Neuron (in vitro differentiated cells): ENCODE measurements around the gene A4GALT.

Experiments used
- H2AFZ ChIP-seq: one replicate; pipeline ENCODE4 v1.6.1; 2013; ENCODE audit warnings: low read depth, mild to moderate bottlenecking, inconsistent platforms, low read length, moderate library complexity
- H3K27me3 ChIP-seq: one replicate; pipeline ENCODE4 v1.6.1; 2013; ENCODE audit warnings: low read length; ENCODE audit not compliant: insufficient read depth
- H3K36me3 ChIP-seq: one replicate; pipeline ENCODE4 v1.6.1; 2013; ENCODE audit warnings: low read length; ENCODE audit not compliant: insufficient read depth
- H3K4me1 ChIP-seq: one replicate; pipeline ENCODE4 v1.6.1; 2013; ENCODE audit warnings: low read length; ENCODE audit not compliant: insufficient read depth
- H3K4me3 ChIP-seq: 2 replicates; pipeline ENCODE4 v1.5.1; 2013; ENCODE audit warnings: mild to moderate bottlenecking, low read length, moderate library complexity
- H3K9me3 ChIP-seq: one replicate; pipeline ENCODE4 v1.6.1; 2013; ENCODE audit warnings: low read length

Gene A4GALT

DNA sequence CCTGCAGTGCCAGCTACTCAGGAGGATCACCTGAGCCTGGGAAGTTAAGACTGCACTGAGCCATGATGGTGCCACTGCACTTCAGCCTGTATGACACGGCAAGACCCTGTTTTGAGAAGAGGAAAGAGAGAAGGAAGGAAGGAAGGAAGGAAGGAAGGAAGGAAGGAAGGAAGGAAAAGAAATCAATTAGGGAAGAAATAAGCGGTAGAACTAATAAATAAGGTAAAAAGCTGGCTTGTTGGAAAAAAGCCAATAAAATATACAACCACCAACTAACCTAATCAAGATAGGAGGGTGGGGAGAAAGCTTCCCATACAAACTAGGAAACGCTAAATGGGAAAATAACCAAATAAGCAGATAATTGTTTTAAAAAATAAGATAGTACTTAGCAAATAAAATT lies 12.3 kb downstream of the A4GALT start:
- no peaks in the 10 kb centered on the region for H3K4me1 ChIP-seq
- no peak overlapping the region for H3K4me3 ChIP-seq
- peaks cover 2% of the 10 kb centered on the region for H3K27me3 ChIP-seq
- H3K36me3 ChIP-seq: no peaks in the 10 kb centered on the region
- H2AFZ ChIP-seq: no peak overlapping the region
- peaks cover 6% of the 10 kb centered on the region for H3K9me3 ChIP-seq

DNA sequence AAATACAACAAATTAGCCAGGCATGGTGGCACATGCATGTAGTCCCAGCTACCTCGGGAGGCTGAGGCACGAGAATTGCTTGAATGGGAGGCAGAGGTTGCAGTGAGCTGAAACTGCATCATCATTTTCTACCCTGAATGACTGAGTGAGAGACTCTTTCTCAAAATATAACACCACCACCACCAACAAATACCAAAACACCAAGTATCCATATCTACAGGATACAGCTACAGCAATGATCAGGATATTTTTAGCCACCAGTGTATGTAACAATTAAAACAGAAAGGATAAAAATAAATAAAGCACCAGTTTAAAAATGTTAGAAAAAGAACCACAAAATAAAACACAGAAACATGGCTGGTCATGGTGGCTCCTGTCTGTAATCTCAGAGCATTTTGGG lies 13.2 kb downstream of the A4GALT start:
- H3K4me1 ChIP-seq: no peaks in the 10 kb centered on the region
- H3K9me3 ChIP-seq: peaks cover 6% of the 10 kb centered on the region
- H3K36me3 ChIP-seq: no peaks in the 10 kb centered on the region
- peaks cover 2% of the 10 kb centered on the region for H3K27me3 ChIP-seq
- no peak overlapping the region for H2AFZ ChIP-seq
- H3K4me3 ChIP-seq: no peak overlapping the region

DNA sequence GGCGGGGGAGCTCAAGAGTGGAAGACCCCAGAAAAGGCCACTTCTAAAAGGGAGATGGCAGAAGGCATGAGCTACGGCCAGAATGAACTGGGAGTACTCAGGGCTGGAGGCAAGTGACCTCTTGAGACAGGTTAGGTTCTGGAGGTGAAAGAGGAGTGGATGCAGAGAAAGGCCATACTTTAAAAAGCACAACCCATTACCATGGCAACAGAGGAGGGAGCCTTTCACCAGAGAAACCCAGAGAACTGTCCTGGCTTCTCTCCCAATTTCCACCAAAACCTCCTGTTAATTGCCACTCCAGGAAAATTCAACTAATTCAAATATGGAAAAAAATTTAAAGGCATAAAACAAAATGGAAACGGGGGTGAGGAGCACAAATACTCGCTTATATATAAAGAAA lies 15.8 kb downstream of the A4GALT start:
- H2AFZ ChIP-seq: no peak overlapping the region
- no peaks in the 10 kb centered on the region for H3K27me3 ChIP-seq
- H3K36me3 ChIP-seq: no peaks in the 10 kb centered on the region
- peaks cover 1% of the 10 kb centered on the region for H3K4me1 ChIP-seq
- H3K4me3 ChIP-seq: no peak overlapping the region
- peaks cover 2% of the 10 kb centered on the region for H3K9me3 ChIP-seq

DNA sequence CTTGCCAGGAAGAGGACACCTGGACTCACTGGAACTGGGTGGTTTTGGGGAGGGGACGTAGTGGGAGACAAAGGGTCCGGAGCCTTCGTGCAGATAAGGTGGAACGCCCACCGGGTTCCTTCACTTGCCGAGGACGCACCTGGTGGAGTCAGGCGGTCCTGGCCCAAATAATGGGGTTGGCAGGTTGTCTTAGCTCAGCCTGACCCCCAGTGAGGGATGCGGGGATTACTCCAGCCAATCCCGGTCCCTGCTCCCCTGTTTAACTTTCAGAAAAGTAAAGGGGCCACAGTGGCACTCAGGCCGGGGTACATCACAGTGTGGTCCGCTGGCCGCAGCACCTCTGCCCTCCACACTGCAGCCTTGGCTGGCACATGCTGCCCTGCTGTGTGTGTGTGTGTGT lies 18.0 kb downstream of the A4GALT start:
- no peak overlapping the region for H3K4me3 ChIP-seq
- no peaks in the 10 kb centered on the region for H3K36me3 ChIP-seq
- H3K27me3 ChIP-seq: no peaks in the 10 kb centered on the region
- H2AFZ ChIP-seq: no peak overlapping the region
- H3K4me1 ChIP-seq: peaks cover 12% of the 10 kb centered on the region
- no peaks in the 10 kb centered on the region for H3K9me3 ChIP-seq

DNA sequence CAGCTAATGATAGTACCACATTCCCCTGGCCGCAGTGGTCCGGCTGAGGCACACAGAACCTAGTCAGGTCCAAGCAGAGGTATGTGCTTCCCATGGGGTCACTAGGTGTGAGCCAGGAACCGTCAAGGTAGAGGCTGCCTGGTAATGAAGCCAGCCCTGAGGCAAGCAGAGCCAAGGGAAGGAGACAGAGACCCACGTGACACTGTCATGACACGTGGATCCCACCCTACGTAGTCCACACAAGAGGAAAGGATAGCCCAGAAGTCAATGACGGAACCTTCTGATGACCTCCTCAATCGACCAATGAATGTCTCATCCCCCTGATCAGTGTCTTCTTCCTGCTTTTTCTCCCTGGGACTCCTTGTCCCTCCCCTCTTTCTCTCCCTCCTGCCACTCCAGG lies 19.0 kb downstream of the A4GALT start:
- H3K36me3 ChIP-seq: no peaks in the 10 kb centered on the region
- H3K9me3 ChIP-seq: no peaks in the 10 kb centered on the region
- no peak overlapping the region for H2AFZ ChIP-seq
- H3K4me3 ChIP-seq: no peak overlapping the region
- H3K4me1 ChIP-seq: peaks cover 12% of the 10 kb centered on the region
- H3K27me3 ChIP-seq: no peaks in the 10 kb centered on the region

DNA sequence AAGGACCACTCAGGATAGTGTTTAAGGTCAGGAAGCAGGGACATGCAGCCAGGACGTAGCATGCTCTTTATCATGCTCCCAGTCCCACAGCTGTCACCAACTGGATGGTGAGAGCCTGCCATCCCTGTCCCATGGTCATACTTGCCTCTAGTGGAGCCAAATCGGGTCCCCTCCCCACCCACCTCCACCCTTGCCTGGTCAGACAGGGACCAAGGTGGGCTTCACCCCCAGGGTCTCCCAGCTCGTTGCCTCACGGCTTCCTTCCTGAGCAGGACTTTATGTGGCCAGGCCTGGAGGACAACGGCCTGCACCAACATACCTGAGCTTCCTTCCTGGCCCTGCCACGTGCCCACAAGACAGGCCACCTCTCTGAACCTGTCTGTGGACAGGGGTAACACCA lies 19.8 kb downstream of the A4GALT start:
- H2AFZ ChIP-seq: no peak overlapping the region
- H3K36me3 ChIP-seq: no peaks in the 10 kb centered on the region
- no peaks in the 10 kb centered on the region for H3K9me3 ChIP-seq
- no peak overlapping the region for H3K4me3 ChIP-seq
- H3K27me3 ChIP-seq: no peaks in the 10 kb centered on the region
- peaks cover 12% of the 10 kb centered on the region for H3K4me1 ChIP-seq

DNA sequence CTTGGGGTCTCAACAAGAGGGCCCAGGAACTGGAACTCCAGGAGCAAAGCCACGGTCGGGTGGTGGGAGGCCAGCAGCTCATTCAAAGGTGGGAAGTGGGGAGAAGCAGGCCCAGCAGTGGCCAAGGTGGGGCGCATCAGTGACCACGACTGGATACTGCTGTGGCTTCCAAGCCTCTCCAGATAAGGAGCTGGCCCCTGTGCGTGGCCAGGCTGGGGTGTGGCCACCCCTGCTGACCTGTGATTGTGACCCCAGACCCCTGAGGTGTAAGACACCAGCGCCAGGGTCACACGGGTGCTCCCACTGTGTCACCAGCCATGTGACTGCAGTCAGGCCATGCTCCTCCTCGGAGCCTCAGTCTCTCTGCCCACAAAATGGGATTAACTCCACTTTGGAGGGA lies 20.3 kb downstream of the A4GALT start:
- no peaks in the 10 kb centered on the region for H3K36me3 ChIP-seq
- H3K4me3 ChIP-seq: no peak overlapping the region
- H3K27me3 ChIP-seq: no peaks in the 10 kb centered on the region
- no peaks in the 10 kb centered on the region for H3K9me3 ChIP-seq
- H2AFZ ChIP-seq: no peak overlapping the region
- H3K4me1 ChIP-seq: peaks cover 12% of the 10 kb centered on the region

DNA sequence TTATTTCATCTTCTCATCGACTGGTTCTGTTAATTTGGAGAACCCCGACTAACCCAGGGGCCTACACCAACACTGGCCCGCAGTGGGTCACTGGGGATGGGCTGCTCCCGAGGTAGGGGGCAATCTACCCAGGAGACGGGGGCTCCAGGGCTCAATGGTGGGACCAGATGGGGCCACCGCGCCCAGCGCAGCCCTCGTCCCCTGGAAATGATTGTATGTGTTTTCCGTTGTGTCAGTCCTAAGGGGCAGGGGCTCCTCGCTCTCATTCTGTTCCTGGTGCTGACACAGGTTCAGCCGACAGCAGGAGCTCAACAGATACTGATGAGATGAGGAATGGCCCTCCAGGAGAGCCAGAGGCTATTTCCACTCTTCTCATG lies 20.7 kb downstream of the A4GALT start:
- Histone ChIP-seq H3K4me3 (no peak overlapping the region), H3K36me3 (no peaks in the 10 kb centered on the region), H3K9me3 (no peaks in the 10 kb centered on the region), H3K27me3 (no peaks in the 10 kb centered on the region), H2AFZ (no peak overlapping the region), H3K4me1 (peaks cover 12% of the 10 kb centered on the region)

DNA sequence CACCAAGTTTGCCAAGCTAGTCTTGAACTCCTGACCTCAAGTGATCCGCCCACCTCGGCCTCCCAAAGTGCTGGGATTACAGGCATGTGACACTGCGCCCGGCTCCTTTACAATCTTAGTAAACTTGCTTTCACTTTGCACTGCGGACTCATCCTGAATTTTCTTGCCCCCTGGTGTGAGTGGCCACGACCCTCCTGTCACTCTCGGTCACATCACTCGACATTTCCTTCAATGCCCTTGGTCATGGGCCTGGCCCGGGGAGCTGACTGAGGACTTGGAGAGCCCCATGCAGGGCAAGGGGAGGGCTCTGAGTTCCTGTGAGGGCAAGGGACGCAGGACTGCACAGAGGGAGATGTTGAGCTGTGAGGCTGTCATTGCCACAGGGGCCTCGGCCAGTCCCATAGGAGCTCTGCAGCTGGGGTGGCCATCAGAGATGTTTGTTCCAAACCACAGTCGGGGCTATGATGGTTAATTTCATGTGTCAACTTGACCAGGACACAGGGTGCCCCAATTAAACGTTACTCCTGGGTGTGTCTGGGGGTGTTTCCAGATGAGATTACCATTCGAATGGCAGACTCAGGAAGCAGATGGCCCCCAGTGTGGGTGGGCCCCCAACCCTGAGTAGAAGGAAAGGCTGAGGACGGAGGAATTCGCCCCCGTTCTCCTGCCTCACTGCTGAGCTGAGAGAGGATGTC lies 21.2 kb downstream of the A4GALT start:
- H3K4me3 ChIP-seq: no peak overlapping the region
- H3K4me1 ChIP-seq: peaks cover 12% of the 10 kb centered on the region
- no peaks in the 10 kb centered on the region for H3K9me3 ChIP-seq
- no peaks in the 10 kb centered on the region for H3K27me3 ChIP-seq
- H3K36me3 ChIP-seq: no peaks in the 10 kb centered on the region
- no peak overlapping the region for H2AFZ ChIP-seq

DNA sequence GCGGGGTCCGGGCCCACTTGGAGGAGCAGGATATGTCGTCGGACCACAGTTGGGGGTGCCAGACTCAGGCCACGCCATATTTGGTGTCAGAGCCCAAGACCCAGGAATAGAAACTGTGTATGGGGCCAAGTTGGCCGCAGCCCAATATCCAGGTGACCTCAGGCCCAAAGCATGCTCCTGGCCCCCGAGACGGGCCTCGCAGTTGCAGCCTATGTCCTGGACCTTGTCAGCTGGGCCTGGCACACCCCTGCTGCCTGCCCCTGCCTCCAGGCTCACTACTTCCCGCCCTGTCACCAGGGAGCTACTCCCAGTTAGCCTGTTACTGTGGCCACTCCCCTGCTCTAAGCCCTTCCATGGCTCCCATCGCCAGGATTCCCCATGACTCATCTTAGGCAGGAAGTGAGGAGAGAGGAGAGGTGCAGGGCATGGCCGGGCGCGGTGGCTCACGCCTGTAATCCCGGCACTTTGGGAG lies 23.1 kb downstream of the A4GALT start:
- no peak overlapping the region for H3K4me3 ChIP-seq
- H3K27me3 ChIP-seq: no peaks in the 10 kb centered on the region
- no peaks in the 10 kb centered on the region for H3K9me3 ChIP-seq
- H3K36me3 ChIP-seq: no peaks in the 10 kb centered on the region
- H3K4me1 ChIP-seq: peaks cover 12% of the 10 kb centered on the region
- H2AFZ ChIP-seq: no peak overlapping the region

DNA sequence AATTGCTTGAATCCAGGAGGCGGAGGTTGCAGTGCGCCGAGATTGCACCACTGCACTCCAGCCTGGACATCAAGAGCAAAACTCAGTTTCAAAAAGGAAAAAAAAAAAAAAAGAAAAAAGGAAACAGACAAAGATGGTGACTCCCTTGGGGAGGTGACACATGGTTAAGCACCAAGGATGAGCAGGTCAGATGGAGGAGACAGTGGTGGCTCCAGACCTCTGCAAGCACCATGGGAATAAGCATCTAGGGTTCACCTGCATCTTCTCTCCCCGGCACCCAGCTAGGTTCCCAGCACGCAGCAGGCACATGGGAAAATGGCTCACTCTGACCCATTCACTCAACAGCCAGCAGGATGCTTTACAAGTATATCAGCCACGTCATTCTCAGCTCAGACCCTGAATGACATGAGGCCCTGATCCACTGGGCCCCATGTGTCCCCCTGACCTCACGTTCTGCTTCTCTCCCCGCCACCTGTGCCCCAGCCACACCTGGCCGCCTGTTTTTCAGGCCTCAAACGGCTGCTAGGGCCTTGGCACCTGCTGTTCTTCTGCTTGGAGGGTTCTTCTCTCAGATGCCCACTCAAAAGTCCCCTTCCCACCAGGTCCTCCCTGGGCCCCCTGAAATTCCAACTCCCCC lies 24.2 kb downstream of the A4GALT start:
- H2AFZ ChIP-seq: no peak overlapping the region
- H3K4me3 ChIP-seq: no peak overlapping the region
- no peaks in the 10 kb centered on the region for H3K9me3 ChIP-seq
- peaks cover 12% of the 10 kb centered on the region for H3K4me1 ChIP-seq
- H3K27me3 ChIP-seq: no peaks in the 10 kb centered on the region
- no peaks in the 10 kb centered on the region for H3K36me3 ChIP-seq

DNA sequence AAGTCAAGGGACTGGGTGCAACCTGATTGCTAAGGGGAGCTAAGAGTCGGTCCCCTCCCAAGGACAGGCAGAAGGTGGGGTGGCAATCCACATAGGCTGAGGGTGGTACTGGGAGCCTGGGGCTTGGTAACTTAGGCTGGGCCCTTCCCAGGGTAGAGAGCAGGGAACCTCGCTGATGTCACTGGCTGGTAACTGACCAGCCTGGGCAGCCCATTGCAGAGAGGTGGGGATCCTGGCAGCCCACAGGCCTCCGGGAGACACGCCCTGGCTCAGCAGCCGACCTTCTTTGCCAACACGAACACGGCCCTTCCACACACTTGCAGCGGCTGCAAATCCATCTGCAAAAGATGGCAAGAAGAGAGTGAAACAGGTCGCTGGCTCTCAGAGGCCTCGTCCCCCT lies 25.4 kb downstream of the A4GALT start:
- Histone ChIP-seq H2AFZ (no peak overlapping the region), H3K4me3 (no peak overlapping the region), H3K4me1 (peaks cover 12% of the 10 kb centered on the region), H3K9me3 (no peaks in the 10 kb centered on the region), H3K36me3 (no peaks in the 10 kb centered on the region), H3K27me3 (no peaks in the 10 kb centered on the region)

DNA sequence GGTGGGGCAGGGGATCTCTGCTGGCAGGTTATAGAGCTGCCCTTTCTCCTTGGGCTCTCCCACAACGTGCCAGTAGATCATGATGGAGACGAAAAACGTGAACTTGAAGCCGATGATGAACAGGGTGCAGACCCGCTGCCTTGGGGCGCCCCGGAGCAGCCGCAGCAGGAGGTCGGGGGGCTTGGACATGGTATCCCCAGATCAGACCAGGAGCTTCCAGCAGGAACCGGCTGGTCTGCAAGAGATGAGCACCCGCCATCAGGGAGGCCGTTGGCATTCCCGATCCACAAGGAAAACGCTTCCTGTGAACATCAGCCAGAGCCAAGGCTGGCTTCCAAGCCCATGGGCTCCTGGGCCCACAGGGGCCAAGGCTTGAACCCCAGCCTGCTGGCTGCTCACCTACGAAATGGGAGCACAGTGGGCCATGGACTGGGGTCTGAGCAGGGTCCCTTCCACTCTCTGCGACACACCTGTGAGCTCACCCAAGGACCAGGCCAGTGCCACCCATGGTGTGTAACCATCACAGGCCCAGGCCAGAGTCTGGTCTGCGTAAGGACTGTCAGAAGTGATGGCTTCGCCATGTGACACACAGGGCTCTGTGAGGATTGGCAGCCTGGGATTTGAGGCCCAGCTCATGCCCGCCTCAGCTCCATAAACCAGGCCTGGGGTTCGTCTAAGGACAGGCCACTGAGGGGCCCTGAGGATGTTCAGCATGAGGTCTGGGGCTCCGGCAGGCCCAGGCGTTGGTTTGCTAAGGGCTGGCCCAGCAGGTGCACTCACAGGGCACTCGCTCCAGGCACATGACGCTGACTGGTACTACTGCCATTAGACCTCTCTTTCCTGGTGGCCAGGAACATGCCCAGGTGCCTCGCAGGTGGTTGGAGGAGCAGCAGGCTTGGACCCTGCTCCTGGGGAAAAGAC lies 26.6 kb downstream of the A4GALT start:
- Histone ChIP-seq H3K27me3 (no peaks in the 10 kb centered on the region), H3K4me3 (no peak overlapping the region), H3K4me1 (peaks cover 5% of the 10 kb centered on the region)

More for the DNA sequence above, 26.6 kb downstream of the A4GALT start:
- Histone ChIP-seq H2AFZ (no peak overlapping the region), H3K9me3 (no peaks in the 10 kb centered on the region), H3K36me3 (no peaks in the 10 kb centered on the region)
